A549 (cell line): ENCODE measurements around the gene ZC3H12D. TPM values are rescaled to one million over a fixed set of nuclear protein-coding genes. Genes with fewer than 3 reads are reported as not detected.

Experiments
- ATAC-seq, 2 experiments: fragments of 200-7000 bp in 1 of 2; fragments of >200 bp in 1 of 2; cut with Nextera tagmentation in 1 of 2; cut with Tn5 transposase in 1 of 2; 3 replicates each; pipeline versions ENCODE4 v1.8.0 to v1.9.1; 2018 to 2020; ENCODE audit warnings: mild to moderate bottlenecking in 1 of 2, moderate library complexity in 1 of 2
- CTCF ChIA-PET: fragments of 300-600 bp; sonication (Branson Sonifier 250); formaldehyde crosslinking; extraction: SDS; loops from one replicate; lab custom pipeline; 2021; ENCODE audit warnings: antibody characterized with exemption, inconsistent platforms; lab: Yijun Ruan, JAX
- POLR2A ChIA-PET: fragments of 350-600 bp; formaldehyde crosslinking; extraction: SDS; loops from one replicate; lab custom pipeline; 2021; ENCODE audit warnings: antibody characterized with exemption, inconsistent platforms; lab: Yijun Ruan, JAX
- DNase-seq, 2 experiments: peaks; one replicate each; pipeline versions ENCODE4 v3.0.0 to v3.0.0-alpha.2; 2011 to 2016; ENCODE audit warnings: low read depth in 1 of 2, low spot score in 1 of 2
- FAIRE-seq: peaks from 2 replicates; lab custom pipeline; 2011; peaks lifted over from hg19 to GRCh38; lab: Jason Lieb, UNC
- H3K27ac ChIP-seq, 2 experiments: fragments of >200 bp; sonication (Bioruptor Twin); formaldehyde crosslinking; 3 replicates each; pipeline ENCODE4 v1.5.1; 2016 to 2017
- H3K4me1 ChIP-seq: fragments of >200 bp; sonication (Bioruptor Twin); formaldehyde crosslinking; 3 replicates; pipeline ENCODE4 v1.6.1; 2016
- H3K4me2 ChIP-seq: fragments of >200 bp; sonication (Bioruptor Twin); formaldehyde crosslinking; 3 replicates; pipeline ENCODE4 v1.6.1; 2016
- H3K4me3 ChIP-seq: fragments of >200 bp; sonication (Bioruptor Twin); formaldehyde crosslinking; 3 replicates; pipeline ENCODE4 v1.5.1; 2016
- H3K9me3 ChIP-seq: fragments of >200 bp; sonication (Bioruptor Twin); formaldehyde crosslinking; 3 replicates; pipeline ENCODE4 v1.6.1; 2016
- CHD2 ChIP-seq: fragments of 150-350 bp; IDR thresholded peaks from 2 replicates; pipeline ENCODE4 v1.6.1; 2014; ENCODE audit warnings: low read length; ENCODE audit not compliant: partially characterized antibody
- CHD4 ChIP-seq: fragments of 200-600 bp; sonication (generic); IDR thresholded peaks from 2 replicates; pipeline ENCODE4 v1.6.1; 2016; ENCODE audit warnings: antibody characterized with exemption, mild to moderate bottlenecking, borderline replicate concordance
- ESRRA ChIP-seq: fragments of 150-350 bp; IDR thresholded peaks from 2 replicates; pipeline ENCODE4 v1.6.1; 2014; ENCODE audit warnings: mild to moderate bottlenecking, low read length, borderline replicate concordance
- JUN ChIP-seq, 2 experiments: fragments of >200 bp; sonication (Bioruptor Twin); formaldehyde crosslinking; IDR thresholded peaks; 2 replicates in 1 of 2; 3 replicates in 1 of 2; pipeline ENCODE4 v1.6.1; 2016 to 2017
- KDM1A ChIP-seq: fragments of 200-600 bp; sonication (generic); IDR thresholded peaks from 2 replicates; pipeline ENCODE4 v1.6.1; 2016; ENCODE audit warnings: low read depth, mild to moderate bottlenecking
- KDM5A ChIP-seq: fragments of 200-600 bp; sonication (generic); IDR thresholded peaks from 2 replicates; pipeline ENCODE4 v1.6.1; 2016; ENCODE audit warnings: antibody characterized with exemption, mild to moderate bottlenecking
- POLR2A ChIP-seq: IDR thresholded peaks from 2 replicates; pipeline ENCODE4 v1.6.1; 2012; ENCODE audit warnings: mild to moderate bottlenecking, low read length
- RAD21 ChIP-seq, 2 experiments: fragments of >200 bp in 1 of 2; sonication (Bioruptor Twin) in 1 of 2; formaldehyde crosslinking in 1 of 2; IDR thresholded peaks in 1 of 2; conservative IDR thresholded peaks in 1 of 2; 2 replicates in 1 of 2; 3 replicates in 1 of 2; pipeline ENCODE4 v1.6.1; 2012 to 2018; ENCODE audit warnings: inconsistent platforms in 1 of 2
- RARB ChIP-seq: fragments of 250-450 bp; sonication (Bioruptor Pico); IDR thresholded peaks from 2 replicates; pipeline ENCODE4 v1.8.0; 2021; ENCODE audit warnings: mild to moderate bottlenecking, moderate library complexity
- RCOR1 ChIP-seq: fragments of 150-350 bp; IDR thresholded peaks from 2 replicates; pipeline ENCODE4 v1.6.1; 2014; ENCODE audit warnings: antibody characterized with exemption, low read length, low read depth
- RFX5 ChIP-seq: fragments of 450-650 bp; IDR thresholded peaks from 2 replicates; pipeline ENCODE4 v1.7.1; 2014; ENCODE audit warnings: antibody characterized with exemption, mild to moderate bottlenecking, moderate library complexity
- SREBF2 ChIP-seq: fragments of 450-650 bp; IDR thresholded peaks from 2 replicates; pipeline ENCODE4 v1.6.1; 2014; ENCODE audit warnings: mild to moderate bottlenecking, moderate library complexity
- TP53 ChIP-seq: fragments of 250-450 bp; sonication (Bioruptor Pico); IDR thresholded peaks from 2 replicates; pipeline ENCODE4 v1.5.0; 2021; ENCODE audit warnings: mild to moderate bottlenecking, moderate library complexity
- ZNF302 ChIP-seq: fragments of 250-450 bp; sonication (Bioruptor Pico); IDR thresholded peaks from 2 replicates; pipeline ENCODE4 v1.9.0; 2021; ENCODE audit warnings: inconsistent platforms, mild to moderate bottlenecking, moderate library complexity
- ZSCAN20 ChIP-seq: fragments of 250-450 bp; sonication (Bioruptor Pico); IDR thresholded peaks from 2 replicates; pipeline ENCODE4 v1.8.0; 2022; ENCODE audit warnings: mild to moderate bottlenecking, moderate library complexity
- WGBS: methylation state at CpG from one replicate; pipeline ENCODE4 v1.1.6; 2017; ENCODE audit errors: missing lambda C conversion rate; 5-methylcytosine and 5-hydroxymethylcytosine counted together
- polyA plus RNA-seq, 4 experiments: library from polyadenylated mRNA; depleted of rRNA in 3 of 4; stranded (reverse); fragments of >200 nt; fragmentation: RNase III in 1 of 4; extraction: RNeasy Plus Mini Kit Qiagen cat#74134 plus additional on column Dnase treatment in 1 of 4; gene quantifications; 2 replicates in 3 of 4; 3 replicates in 1 of 4; pipeline ENCODE4 v1.2.3, GENCODE V29; 2011 to 2017
- TF ChIP-seq, protein P1 (sequence below): fragments of 450-650 bp; IDR thresholded peaks from 2 replicates; pipeline ENCODE4 v1.6.1; 2014; ENCODE audit warnings: antibody characterized with exemption
- TF ChIP-seq, protein P2 (sequence below): IDR thresholded peaks from 2 replicates; pipeline ENCODE4 v1.6.1; 2012
- TF ChIP-seq, protein P3 (sequence below): fragments of 150-350 bp; IDR thresholded peaks from 2 replicates; pipeline ENCODE4 v1.6.1; 2014; ENCODE audit warnings: low read depth, mild to moderate bottlenecking, low read length
- TF ChIP-seq, protein P4 (sequence below): fragments of 250-450 bp; sonication (Bioruptor Pico); IDR thresholded peaks from 2 replicates; pipeline ENCODE4 v1.5.0; 2021; ENCODE audit warnings: mild to moderate bottlenecking, moderate library complexity, borderline replicate concordance

The ZC3H12D gene
- polyA plus RNA-seq, 2 of the 4 experiments (the other 2 are of a cell fraction) = 0.04 to 0.12 TPM

DNA sequence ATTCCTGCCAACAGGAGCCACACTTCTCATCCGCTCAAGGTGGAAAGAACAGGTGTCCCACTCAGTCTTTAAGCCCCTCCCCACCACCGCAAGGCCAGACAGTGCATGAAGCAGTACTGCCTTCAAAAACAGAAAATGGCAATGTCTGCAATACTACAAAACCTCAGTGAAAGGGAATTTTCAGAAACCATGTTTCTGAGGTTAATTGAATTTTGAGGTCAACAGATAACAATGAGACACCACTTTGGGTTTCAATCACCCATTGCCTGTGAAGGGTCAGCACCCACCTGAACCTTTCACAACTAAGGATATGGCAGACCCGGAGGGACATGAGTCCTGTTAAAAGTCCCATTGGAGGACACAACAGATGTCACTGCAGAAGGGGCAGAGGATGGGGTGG, 13.0 kb downstream of the ZC3H12D start:
- Histone ChIP-seq H3K4me2 (no peak overlapping the region), H3K4me3 (no peak overlapping the region), H3K9me3 (no peaks in the 10 kb centered on the region), H3K27ac (no peak overlapping the region), H3K4me1 (peaks cover 10% of the 10 kb centered on the region; the same call in 2 of the 3 replicates)
- ATAC-seq (no peak), DNase-seq (no peak), FAIRE-seq (no peak)
- 65% methylated on average over 3 of the region's 3 CpGs for WGBS
- POLR2A ChIA-PET = no interaction called here
- TF ChIP-seq CHD2 (no peak), TP53 (CRISPR knock-in tag) (no peak), ZNF302 (CRISPR knock-in tag) (no peak)
- TF ChIP-seq, protein P1, sequence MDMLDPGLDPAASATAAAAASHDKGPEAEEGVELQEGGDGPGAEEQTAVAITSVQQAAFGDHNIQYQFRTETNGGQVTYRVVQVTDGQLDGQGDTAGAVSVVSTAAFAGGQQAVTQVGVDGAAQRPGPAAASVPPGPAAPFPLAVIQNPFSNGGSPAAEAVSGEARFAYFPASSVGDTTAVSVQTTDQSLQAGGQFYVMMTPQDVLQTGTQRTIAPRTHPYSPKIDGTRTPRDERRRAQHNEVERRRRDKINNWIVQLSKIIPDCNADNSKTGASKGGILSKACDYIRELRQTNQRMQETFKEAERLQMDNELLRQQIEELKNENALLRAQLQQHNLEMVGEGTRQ = no peak
- CTCF ChIA-PET = no interaction called here

DNA sequence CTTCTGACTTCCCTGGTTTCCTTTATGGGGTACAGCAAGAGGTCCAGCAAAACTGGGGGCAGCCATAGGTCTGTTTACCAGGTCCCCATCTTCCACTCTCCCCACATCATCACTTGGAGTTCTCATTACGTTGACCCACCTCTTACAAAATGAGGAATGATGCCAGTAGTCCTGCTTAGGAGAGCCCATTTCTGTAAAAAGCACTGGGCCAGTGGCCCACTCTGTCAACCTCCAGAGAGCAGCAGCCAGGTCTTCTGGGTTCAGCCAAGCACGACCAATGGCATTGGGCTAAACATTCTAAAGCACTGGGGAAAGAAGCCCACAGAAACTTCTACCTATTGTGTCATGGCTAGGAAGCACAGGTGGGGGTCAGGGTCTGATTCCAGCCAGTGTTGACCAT, 13.9 kb downstream of the ZC3H12D start:
- DNase-seq = no peak
- FAIRE-seq = no peak
- Histone ChIP-seq H3K4me3 (no peak overlapping the region), H3K27ac (no peak overlapping the region), H3K4me2 (no peak overlapping the region), H3K4me1 (peaks cover 10% of the 10 kb centered on the region; the same call in 2 of the 3 replicates), H3K9me3 (no peaks in the 10 kb centered on the region)
- TF ChIP-seq ZNF302 (CRISPR knock-in tag) = no peak
- ChIA-PET CTCF (no interaction called here), POLR2A (no interaction called here)
- no peak for ATAC-seq
- 93% methylated on average over 2 of the region's 2 CpGs for WGBS

DNA sequence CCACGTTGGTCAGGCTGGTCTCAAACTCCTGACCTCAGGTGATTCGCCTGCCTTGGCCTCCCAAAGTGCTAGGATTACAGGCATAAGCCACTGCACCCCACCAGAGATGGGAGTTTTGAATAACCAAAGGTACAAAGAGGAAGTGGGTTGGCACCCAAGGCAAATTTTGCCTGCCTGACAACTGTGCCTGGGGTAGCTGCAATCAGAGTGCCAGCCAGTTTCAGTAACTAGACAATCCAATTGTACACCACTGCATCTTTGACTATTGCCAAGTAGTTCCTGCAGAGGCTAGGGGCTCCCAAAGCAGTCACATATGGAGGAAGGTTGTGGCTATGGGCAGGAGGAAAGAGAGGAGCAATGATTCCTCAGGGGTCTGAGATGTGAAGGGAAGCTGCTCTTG, 16.6 kb downstream of the ZC3H12D start:
- ChIA-PET CTCF (interaction anchor here (1.9 kb wide), 1 partner anchor 36 kb away, joined by 4 read pairs; no protein-coding TSS in a partner anchor), POLR2A (no interaction called here)

More for the DNA sequence above, 16.6 kb downstream of the ZC3H12D start:
- no peak overlapping the region for H3K27ac ChIP-seq
- H3K4me3 ChIP-seq = no peak overlapping the region
- no peak for FAIRE-seq
- no peak for DNase-seq
- TF ChIP-seq RAD21 (conservative IDR thresholded peaks at IDR 0.05 in 1 of 2, IDR thresholded peaks at IDR 0.05 in 1 of 2) (no peak), POLR2A (no peak), KDM1A (no peak), TP53 (CRISPR knock-in tag) (no peak), RFX5 (no peak), CHD2 (no peak), JUN (IDR thresholded peaks at IDR 0.05) (no peak), RARB (no peak), CHD4 (no peak), KDM5A (no peak), SREBF2 (no peak), ESRRA (no peak), ZNF302 (CRISPR knock-in tag) (no peak), ZSCAN20 (CRISPR knock-in tag) (no peak), RCOR1 (no peak)
- TF ChIP-seq, protein P2, sequence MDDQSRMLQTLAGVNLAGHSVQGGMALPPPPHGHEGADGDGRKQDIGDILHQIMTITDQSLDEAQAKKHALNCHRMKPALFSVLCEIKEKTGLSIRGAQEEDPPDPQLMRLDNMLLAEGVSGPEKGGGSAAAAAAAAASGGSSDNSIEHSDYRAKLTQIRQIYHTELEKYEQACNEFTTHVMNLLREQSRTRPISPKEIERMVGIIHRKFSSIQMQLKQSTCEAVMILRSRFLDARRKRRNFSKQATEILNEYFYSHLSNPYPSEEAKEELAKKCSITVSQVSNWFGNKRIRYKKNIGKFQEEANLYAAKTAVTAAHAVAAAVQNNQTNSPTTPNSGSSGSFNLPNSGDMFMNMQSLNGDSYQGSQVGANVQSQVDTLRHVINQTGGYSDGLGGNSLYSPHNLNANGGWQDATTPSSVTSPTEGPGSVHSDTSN = no peak
- TF ChIP-seq, protein P3, sequence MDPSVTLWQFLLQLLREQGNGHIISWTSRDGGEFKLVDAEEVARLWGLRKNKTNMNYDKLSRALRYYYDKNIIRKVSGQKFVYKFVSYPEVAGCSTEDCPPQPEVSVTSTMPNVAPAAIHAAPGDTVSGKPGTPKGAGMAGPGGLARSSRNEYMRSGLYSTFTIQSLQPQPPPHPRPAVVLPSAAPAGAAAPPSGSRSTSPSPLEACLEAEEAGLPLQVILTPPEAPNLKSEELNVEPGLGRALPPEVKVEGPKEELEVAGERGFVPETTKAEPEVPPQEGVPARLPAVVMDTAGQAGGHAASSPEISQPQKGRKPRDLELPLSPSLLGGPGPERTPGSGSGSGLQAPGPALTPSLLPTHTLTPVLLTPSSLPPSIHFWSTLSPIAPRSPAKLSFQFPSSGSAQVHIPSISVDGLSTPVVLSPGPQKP = no peak
- TF ChIP-seq, protein P4, sequence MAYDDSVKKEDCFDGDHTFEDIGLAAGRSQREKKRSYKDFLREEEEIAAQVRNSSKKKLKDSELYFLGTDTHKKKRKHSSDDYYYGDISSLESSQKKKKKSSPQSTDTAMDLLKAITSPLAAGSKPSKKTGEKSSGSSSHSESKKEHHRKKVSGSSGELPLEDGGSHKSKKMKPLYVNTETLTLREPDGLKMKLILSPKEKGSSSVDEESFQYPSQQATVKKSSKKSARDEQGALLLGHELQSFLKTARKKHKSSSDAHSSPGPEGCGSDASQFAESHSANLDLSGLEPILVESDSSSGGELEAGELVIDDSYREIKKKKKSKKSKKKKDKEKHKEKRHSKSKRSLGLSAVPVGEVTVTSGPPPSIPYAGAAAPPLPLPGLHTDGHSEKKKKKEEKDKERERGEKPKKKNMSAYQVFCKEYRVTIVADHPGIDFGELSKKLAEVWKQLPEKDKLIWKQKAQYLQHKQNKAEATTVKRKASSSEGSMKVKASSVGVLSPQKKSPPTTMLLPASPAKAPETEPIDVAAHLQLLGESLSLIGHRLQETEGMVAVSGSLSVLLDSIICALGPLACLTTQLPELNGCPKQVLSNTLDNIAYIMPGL (CRISPR knock-in tag) = no peak
- ATAC-seq = no peak
- no peaks in the 10 kb centered on the region for H3K9me3 ChIP-seq
- 45% methylated on average over 2 of the region's 2 CpGs for WGBS
- no peak overlapping the region for H3K4me2 ChIP-seq
- H3K4me1 ChIP-seq = peaks cover 4% of the 10 kb centered on the region; the same call in 1 of the 3 replicates
